ENCODE measurements around the gene ZNF280D.

GRCh38 chr15:56586206-56586605 is 147.1 kb downstream of the ZNF280D start:
- TF ChIP-seq CTCF (conservative IDR thresholded peaks at IDR 0.05) (no peak), EZH2 (IDR thresholded peaks at IDR 0.05; ENCODE audit: low read depth) (no peak)
